IPS-20b (cell line): Measurements from ENCODE around the gene RTP5.

Experiments
- H3K27ac ChIP-seq: one replicate; pipeline ENCODE4 v1.5.1; 2013; ENCODE audit warnings: low read length
- H3K27me3 ChIP-seq: 2 replicates; pipeline ENCODE4 v1.6.1; 2013; ENCODE audit warnings: mild to moderate bottlenecking, low read length, inconsistent platforms; ENCODE audit not compliant: insufficient read depth
- H3K36me3 ChIP-seq: 2 replicates; pipeline ENCODE4 v1.6.1; 2013; ENCODE audit warnings: low read depth, mild to moderate bottlenecking, inconsistent platforms, low read length, moderate library complexity; ENCODE audit not compliant: insufficient read depth
- H3K4me1 ChIP-seq: 2 replicates; pipeline ENCODE4 v1.6.1; 2013; ENCODE audit warnings: mild to moderate bottlenecking, control low read depth, inconsistent platforms, low read length, moderate library complexity; ENCODE audit not compliant: insufficient read depth
- H3K4me3 ChIP-seq: 2 replicates; pipeline ENCODE4 v1.5.1; 2013; ENCODE audit warnings: mild to moderate bottlenecking, low read length, inconsistent platforms
- H3K9ac ChIP-seq: 2 replicates; pipeline ENCODE4 v1.6.1; 2013; ENCODE audit warnings: low read depth, mild to moderate bottlenecking, inconsistent platforms, low read length, moderate library complexity
- H3K9me3 ChIP-seq: 2 replicates; pipeline ENCODE4 v1.6.1; 2013; ENCODE audit warnings: mild to moderate bottlenecking, low read depth, low read length, inconsistent platforms; ENCODE audit not compliant: insufficient read depth

RTP5 gene

GRCh38 chr2:241897231-241897916, 27.8 kb downstream of the RTP5 start:
- no peaks in the 10 kb centered on the region for H3K27me3 ChIP-seq
- no peaks in the 10 kb centered on the region for H3K36me3 ChIP-seq
- H3K9me3 ChIP-seq = no peaks in the 10 kb centered on the region
- no peak overlapping the region for H3K9ac ChIP-seq
- no peak overlapping the region for H3K4me3 ChIP-seq
- no peak overlapping the region for H3K27ac ChIP-seq
- no peaks in the 10 kb centered on the region for H3K4me1 ChIP-seq

GRCh38 chr2:241898463-241899270, 29.1 kb downstream of the RTP5 start:
- no peaks in the 10 kb centered on the region for H3K27me3 ChIP-seq
- H3K27ac ChIP-seq = no peak overlapping the region
- H3K9ac ChIP-seq = no peak overlapping the region
- no peaks in the 10 kb centered on the region for H3K9me3 ChIP-seq
- no peaks in the 10 kb centered on the region for H3K36me3 ChIP-seq
- H3K4me1 ChIP-seq = no peaks in the 10 kb centered on the region
- no peak overlapping the region for H3K4me3 ChIP-seq

GRCh38 chr2:241900251-241901017, 30.9 kb downstream of the RTP5 start:
- Histone ChIP-seq H3K9me3 (no peaks in the 10 kb centered on the region), H3K4me3 (no peak overlapping the region), H3K27ac (no peak overlapping the region), H3K27me3 (no peaks in the 10 kb centered on the region), H3K4me1 (no peaks in the 10 kb centered on the region), H3K9ac (no peak overlapping the region), H3K36me3 (no peaks in the 10 kb centered on the region)

GRCh38 chr2:241901018-241901380, 31.5 kb downstream of the RTP5 start:
- no peak overlapping the region for H3K27ac ChIP-seq
- H3K9ac ChIP-seq = no peak overlapping the region
- no peaks in the 10 kb centered on the region for H3K4me1 ChIP-seq
- no peaks in the 10 kb centered on the region for H3K27me3 ChIP-seq
- H3K36me3 ChIP-seq = no peaks in the 10 kb centered on the region
- H3K9me3 ChIP-seq = no peaks in the 10 kb centered on the region
- no peak overlapping the region for H3K4me3 ChIP-seq

- Histone ChIP-seq H3K9ac (no peak overlapping the region), H3K36me3 (no peaks in the 10 kb centered on the region), H3K4me3 (no peak overlapping the region), H3K4me1 (no peaks in the 10 kb centered on the region), H3K9me3 (no peaks in the 10 kb centered on the region), H3K27ac (no peak overlapping the region), H3K27me3 (no peaks in the 10 kb centered on the region)
Measured at GRCh38 chr2:241901500-241902351, 32.2 kb downstream of the RTP5 start.

- no peak overlapping the region for H3K4me3 ChIP-seq
- no peak overlapping the region for H3K27ac ChIP-seq
- no peaks in the 10 kb centered on the region for H3K36me3 ChIP-seq
- no peaks in the 10 kb centered on the region for H3K9me3 ChIP-seq
- no peak overlapping the region for H3K9ac ChIP-seq
- no peaks in the 10 kb centered on the region for H3K27me3 ChIP-seq
- H3K4me1 ChIP-seq = no peaks in the 10 kb centered on the region
Measured at GRCh38 chr2:241902357-241902991, 32.9 kb downstream of the RTP5 start.

- H3K27me3 ChIP-seq = no peaks in the 10 kb centered on the region
- no peak overlapping the region for H3K9ac ChIP-seq
Measured at GRCh38 chr2:241903121-241904010, 33.8 kb downstream of the RTP5 start.

GRCh38 chr2:241904011-241904718, 34.6 kb downstream of the RTP5 start:
- H3K9me3 ChIP-seq = no peaks in the 10 kb centered on the region
- H3K27ac ChIP-seq = no peak overlapping the region
- no peak overlapping the region for H3K9ac ChIP-seq

More at GRCh38 chr2:241903121-241904010, 33.8 kb downstream of the RTP5 start:
- Histone ChIP-seq H3K4me1 (no peaks in the 10 kb centered on the region), H3K4me3 (no peak overlapping the region), H3K27ac (no peak overlapping the region), H3K36me3 (no peaks in the 10 kb centered on the region), H3K9me3 (no peaks in the 10 kb centered on the region)

GRCh38 chr2:241904791-241905710, 35.5 kb downstream of the RTP5 start:
- H3K4me1 ChIP-seq = no peaks in the 10 kb centered on the region
- no peaks in the 10 kb centered on the region for H3K36me3 ChIP-seq
- H3K9me3 ChIP-seq = no peaks in the 10 kb centered on the region
- no peaks in the 10 kb centered on the region for H3K27me3 ChIP-seq
- no peak overlapping the region for H3K27ac ChIP-seq
- H3K9ac ChIP-seq = no peak overlapping the region
- H3K4me3 ChIP-seq = no peak overlapping the region

More at GRCh38 chr2:241904011-241904718, 34.6 kb downstream of the RTP5 start:
- Histone ChIP-seq H3K27me3 (no peaks in the 10 kb centered on the region), H3K4me3 (no peak overlapping the region), H3K36me3 (no peaks in the 10 kb centered on the region), H3K4me1 (no peaks in the 10 kb centered on the region)
